HG03432 (cell line): ENCODE data around the gene AGAP9.
"Not testable (repeated sequence)": the region's sequence is repeated elsewhere in the genome, so short reads cannot be mapped to it uniquely, and the experiment has no call there.

Source experiments
- ATAC-seq: cut with Tn5 transposase; IDR thresholded peaks from one replicate; pipeline ENCODE4 v1.9.1; 2021; ENCODE audit warnings: mild to moderate bottlenecking, moderate library complexity; ENCODE audit not compliant: unreplicated experiment

The AGAP9 gene

GRCh38 chr10:47489630-47490029 is 33.8 kb downstream of the AGAP9 start:
- ATAC-seq: not testable (repeated sequence)

- not testable (repeated sequence) for ATAC-seq
Measured at GRCh38 chr10:47485943-47486342, 37.5 kb downstream of the AGAP9 start.

DNA sequence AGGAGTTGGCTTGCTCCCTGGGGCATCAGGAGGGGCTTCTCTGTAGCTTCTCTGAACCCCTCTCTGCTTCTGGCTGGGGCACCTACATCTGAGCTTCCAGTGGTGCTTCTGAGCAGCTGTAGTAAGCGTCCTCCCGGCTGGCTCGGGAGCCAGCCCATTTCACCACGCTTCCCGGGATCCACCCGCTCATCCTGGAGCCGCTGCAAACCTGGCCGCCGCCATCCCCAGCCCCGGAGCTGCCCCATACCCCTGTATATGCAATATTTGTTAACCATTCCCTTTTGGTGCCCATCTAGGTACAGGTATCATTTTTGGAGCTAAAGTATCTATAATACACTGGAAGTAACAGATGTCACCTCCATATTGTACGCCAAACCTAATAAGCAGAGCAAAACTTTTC is 38.7 kb downstream of the AGAP9 start:
- not testable (repeated sequence) for ATAC-seq

DNA sequence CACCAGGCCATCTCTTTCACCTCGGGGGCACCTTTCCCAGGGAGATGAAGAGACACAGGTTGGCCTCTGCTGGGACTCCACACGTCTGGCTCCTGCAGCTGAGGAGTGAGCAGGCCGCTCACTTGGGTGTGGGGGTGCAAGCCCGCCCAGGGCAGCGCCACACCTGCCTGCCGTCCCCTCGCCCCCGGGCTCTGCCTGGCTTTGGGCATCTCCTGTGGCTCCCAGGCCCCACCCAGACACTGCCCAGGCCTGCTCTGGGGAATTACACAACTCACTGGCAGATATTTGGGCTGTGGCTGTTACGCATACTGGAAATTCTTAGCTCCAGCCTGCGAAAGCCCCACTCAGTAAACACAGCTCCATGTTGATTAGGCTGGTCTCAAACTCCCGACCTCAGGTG is 39.5 kb downstream of the AGAP9 start, which contains the start of gene ANXA8:
Gene ANXA8 (minus strand): TSS at position 193 of the 400 bp plus-strand sequence. CDS start 182 bp downstream, at position 11.
- not testable (repeated sequence) for ATAC-seq

DNA sequence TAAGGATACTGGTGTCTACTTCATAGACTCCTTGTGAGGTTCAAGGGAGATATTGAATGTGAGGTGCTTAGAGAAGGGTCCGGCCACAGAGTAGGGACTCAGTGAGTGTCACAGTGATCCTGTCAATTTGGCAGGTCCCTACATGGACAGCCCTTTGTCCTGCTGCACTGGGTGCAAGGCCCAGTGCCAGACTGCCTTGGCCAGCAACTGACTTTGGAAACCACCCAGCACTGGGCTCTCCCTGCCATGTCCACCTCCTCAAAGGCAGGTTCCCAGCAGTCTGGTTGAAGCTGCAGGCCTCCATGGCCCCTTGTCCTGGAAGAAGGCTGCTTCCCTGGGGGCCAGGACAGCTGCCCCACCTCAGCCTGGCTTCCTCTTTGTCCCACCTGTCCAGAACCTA is 41.1 kb downstream of the AGAP9 start:
- not testable (repeated sequence) for ATAC-seq

GRCh38 chr10:47481768-47482181 is 41.7 kb downstream of the AGAP9 start:
- ATAC-seq: not testable (repeated sequence)

- ATAC-seq: not testable (repeated sequence)
Measured at GRCh38 chr10:47481182-47481766, 42.2 kb downstream of the AGAP9 start.

GRCh38 chr10:47480133-47480532 is 43.3 kb downstream of the AGAP9 start:
- not testable (repeated sequence) for ATAC-seq

- ATAC-seq: not testable (repeated sequence)
Measured at GRCh38 chr10:47478114-47478513, 45.3 kb downstream of the AGAP9 start.

- not testable (repeated sequence) for ATAC-seq
Measured at GRCh38 chr10:47477078-47477477, 46.4 kb downstream of the AGAP9 start.

DNA sequence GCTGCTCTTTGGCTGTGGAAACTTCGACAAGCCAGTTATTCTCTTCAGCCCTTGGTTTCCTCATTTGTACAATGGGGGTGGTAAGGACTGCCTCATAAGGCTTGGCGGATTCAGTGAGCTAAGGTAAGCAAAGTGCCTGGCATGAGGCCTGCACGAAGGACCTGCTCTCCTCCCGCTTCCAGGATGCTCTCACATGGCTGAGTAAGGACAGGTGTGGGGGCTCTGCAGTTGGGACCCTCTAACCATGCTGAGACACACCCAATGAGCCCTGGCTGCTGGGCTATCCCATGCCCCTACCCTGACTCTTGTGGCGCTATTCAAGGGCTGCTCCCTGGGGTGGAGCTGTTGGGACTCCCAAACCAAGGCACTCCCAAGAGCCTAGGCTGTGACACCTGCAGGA is 48.3 kb downstream of the AGAP9 start:
- not testable (repeated sequence) for ATAC-seq

GRCh38 chr10:47473516-47473915 is 49.9 kb downstream of the AGAP9 start:
- not testable (repeated sequence) for ATAC-seq

GRCh38 chr10:47472647-47473046 is 50.8 kb downstream of the AGAP9 start:
- peak; percentile 78 for ATAC-seq

DNA sequence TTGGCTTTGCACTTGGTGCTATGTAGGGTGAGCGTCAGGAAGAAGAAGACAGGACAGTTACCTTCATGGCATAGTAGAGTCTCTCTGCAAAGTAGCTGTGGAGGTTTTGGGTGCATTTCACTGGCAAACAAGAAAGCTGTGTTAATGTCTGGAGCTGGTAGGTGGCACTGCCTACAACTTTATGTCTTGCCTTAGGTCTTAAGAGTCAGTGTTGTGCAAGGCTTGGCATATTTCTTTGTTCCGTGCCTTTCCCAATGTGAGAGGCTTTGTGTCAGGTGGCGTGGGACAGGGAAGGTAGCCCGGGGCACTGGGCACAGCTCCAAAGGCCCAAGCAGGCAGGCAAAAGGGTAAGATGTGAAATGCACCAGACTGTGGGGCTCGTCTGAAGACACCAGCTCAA is 51.4 kb downstream of the AGAP9 start:
- ATAC-seq: not testable (repeated sequence)

DNA sequence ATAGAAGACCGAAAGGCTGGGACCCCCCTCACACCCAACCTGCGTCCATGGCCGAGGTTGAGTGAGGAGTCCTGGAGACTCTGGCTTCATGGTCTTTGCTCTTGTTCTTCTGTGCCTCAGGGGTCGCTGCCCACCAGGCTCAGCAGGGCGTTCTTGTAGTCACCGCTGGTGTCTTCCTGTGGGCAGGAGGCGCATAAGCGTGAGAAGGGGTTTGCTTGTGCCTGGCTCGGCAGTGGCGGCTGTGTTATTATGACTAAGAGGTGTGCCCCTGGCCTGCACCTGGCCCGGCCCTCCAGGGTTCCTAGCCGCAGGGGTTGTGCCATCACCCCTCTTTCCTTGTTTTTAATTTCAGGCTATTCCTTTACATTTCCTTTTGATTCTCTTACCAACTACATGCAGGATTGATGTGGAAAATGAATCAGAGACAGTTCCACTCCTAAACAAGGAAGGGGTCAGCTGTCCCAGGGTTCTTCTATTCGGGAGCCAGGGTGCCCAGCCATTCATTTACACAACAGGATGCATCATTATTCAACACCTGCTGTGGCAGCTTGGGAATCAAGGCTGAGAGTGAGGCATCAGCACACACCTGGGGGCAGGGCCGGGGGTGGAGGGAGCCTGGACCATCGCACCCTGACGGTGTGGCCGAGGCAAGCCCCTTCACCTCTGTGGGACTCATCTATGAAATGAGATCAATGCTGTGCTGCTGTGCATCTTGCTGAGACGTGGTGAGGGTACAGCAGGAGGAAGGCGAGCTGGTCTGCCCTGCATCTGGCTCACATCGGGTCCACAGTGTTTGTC is 54.5 kb downstream of the AGAP9 start:
- ATAC-seq: not testable (repeated sequence)

DNA sequence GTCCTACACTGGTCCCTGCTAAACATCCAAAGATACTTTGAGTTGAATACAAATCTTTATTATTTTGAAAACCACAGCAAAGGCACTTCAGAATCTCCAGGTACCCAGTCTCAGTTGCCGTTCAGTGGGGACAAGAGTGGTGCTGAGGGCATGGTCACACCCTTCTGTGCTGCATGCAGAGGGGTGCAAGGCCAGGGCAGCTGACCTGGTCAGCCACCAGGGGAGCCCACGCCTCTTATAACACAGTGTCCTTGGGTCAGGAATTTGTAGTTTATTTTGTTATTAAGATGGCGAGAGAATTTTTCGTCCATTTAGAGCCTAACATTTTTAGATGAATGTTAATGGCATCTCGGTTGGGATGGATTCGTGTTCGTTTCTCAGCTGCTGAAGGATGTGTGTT is 55.5 kb downstream of the AGAP9 start:
- not testable (repeated sequence) for ATAC-seq

- ATAC-seq: not testable (repeated sequence)
Measured at GRCh38 chr10:47467458-47467857, 56.0 kb downstream of the AGAP9 start.

DNA sequence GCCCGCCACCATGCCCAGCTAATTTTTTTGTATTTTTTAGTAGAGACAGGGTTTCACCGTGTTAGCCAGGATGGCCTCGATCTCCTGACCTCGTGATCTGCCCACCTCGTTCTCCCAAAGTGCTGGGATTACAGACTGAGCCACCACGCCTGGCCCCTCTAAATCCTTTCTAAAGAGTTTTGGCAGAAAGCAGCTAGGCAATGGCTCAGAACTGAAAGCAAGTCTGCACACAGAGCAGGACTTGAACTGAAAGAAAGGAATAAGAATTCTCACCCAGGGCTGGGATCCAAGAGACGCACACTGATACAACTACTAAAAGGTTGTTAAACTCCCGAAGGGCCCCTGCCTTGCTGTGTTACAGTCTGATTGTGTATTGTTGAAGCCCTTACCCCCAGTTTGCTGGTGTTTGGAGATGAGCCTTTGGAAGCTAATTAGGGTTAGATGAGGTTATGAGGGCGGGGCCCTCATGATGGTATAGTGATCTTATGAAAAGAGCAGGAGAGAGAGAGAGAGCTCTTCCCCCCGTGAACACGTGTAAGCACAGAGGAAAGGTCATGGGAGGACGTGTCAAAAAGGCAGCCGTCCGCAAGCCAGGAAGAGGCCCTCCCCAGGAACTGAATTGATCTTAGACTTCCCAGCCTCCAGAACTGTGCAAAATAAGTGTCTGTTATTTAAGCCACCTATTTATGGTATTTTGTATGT is 58.1 kb downstream of the AGAP9 start:
- not testable (repeated sequence) for ATAC-seq

DNA sequence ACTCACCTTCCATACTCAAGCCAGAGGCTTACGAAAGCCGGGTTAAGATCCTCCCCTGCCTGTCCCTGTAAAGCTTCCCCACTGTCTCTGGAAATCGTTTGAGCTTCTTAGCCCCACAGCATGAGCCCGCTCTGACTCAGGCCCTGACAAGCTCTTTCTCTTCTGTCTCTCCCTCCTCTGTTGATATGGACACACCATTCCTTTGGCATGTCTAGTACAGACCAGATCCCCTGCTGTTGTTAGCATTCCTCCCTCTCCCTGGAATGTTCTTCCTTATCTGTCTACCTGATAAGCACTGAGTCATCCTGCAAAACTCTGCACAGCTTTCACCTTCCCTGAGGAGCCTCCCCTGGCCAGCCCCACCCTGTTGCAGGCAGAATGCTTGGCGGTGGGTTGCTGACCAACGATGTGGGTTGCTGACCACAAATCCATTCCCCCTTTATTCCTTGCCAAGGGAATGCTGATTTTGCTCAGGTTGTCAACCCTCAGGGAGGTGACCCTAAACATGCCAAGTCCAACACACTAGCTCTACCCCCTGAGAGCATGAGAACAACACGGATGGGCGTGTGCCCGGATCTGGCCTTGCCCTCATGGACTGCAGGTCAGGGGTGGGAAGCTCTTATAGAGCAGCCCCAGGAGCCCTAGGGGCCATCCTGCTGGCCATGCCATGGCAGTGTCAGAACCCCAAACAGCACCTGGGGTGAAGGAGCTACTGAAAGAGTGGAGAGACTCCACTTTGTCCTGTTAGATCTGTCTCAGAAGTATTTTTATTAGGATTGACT is 60.7 kb downstream of the AGAP9 start:
- ATAC-seq: not testable (repeated sequence)

DNA sequence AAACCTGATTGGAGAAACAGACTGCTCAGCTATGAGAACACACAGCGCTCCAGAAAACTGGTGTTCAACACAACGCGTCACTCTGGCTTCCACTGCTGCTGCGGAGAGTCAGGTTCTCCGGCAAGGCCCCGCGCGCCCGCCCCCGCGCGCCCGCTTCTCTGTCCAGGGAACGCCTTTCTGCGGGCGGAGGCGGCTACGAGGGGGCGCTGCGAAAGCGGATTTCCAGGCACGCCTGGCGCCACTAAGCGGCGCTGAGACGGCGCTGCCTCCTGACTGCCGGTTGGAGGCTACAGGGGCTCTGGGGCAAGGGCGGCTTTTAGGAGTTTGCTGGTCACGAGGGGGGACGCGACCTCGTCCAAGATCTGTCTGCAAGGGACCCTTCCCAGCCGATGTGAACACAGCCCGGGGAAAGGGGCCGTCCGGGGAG is 62.2 kb downstream of the AGAP9 start:
- ATAC-seq: peak; percentile 53
